Gastrocnemius medialis (tissue), 4 donors: Measurements from ENCODE around the gene NUBPL. TPM values are rescaled to one million over a fixed set of nuclear protein-coding genes. Genes with fewer than 3 reads are reported as not detected.

Source experiments
- ATAC-seq, 2 donors: fragments of 150-250 bp; one replicate each; pipeline ENCODE4 v1.9.1; 2016
- DNase-seq, 2 donors: peaks; one replicate each; pipeline ENCODE4 v3.0.0-alpha.2; 2019
- H3K27ac ChIP-seq, 4 donors: fragments of 200-600 bp; sonication (generic); 1 replicate in 1 of 4; 2 replicates in 3 of 4; pipeline ENCODE4 v1.5.1; 2016 to 2018; ENCODE audit warnings: mild to moderate bottlenecking in 2 of 4, moderate library complexity in 1 of 4
- H3K27me3 ChIP-seq, 3 donors: fragments of 200-600 bp; sonication (generic) in 2 of 3; 1 replicate in 1 of 3; 2 replicates in 2 of 3; pipeline versions ENCODE4 v1.5.1 to v1.6.0; 2016 to 2019; ENCODE audit warnings: mild to moderate bottlenecking in 1 of 3, moderate library complexity in 1 of 3
- H3K36me3 ChIP-seq, 2 donors: fragments of 200-600 bp; sonication (generic) in 1 of 2; one replicate each; pipeline ENCODE4 v1.5.1; 2017 to 2018
- H3K4me1 ChIP-seq, 2 donors: fragments of 200-600 bp; sonication (generic) in 1 of 2; one replicate each; pipeline ENCODE4 v1.5.1; 2016 to 2017; ENCODE audit warnings: mild to moderate bottlenecking in 2 of 2
- H3K4me3 ChIP-seq, 4 donors: fragments of 200-600 bp; sonication (generic) in 3 of 4; 1 replicate in 1 of 4; 2 replicates in 3 of 4; pipeline ENCODE4 v1.5.1; 2016 to 2019; ENCODE audit warnings: mild to moderate bottlenecking in 2 of 4
- H3K9me3 ChIP-seq, 3 donors: fragments of 200-600 bp; sonication (generic) in 2 of 3; 1 replicate in 1 of 3; 2 replicates in 2 of 3; pipeline ENCODE4 v1.5.1; 2016 to 2019
- CTCF ChIP-seq, 5 experiments: fragments of 450-650 bp in 3 of 5; fragments of 200-600 bp in 2 of 5; sonication (generic) in 2 of 5; IDR thresholded peaks in 4 of 5; conservative IDR thresholded peaks in 1 of 5; 1 replicate in 4 of 5; 2 replicates in 1 of 5; pipeline ENCODE4 v1.5.1; 2016 to 2019; ENCODE audit warnings: antibody characterized with exemption in 5 of 5, mild to moderate bottlenecking in 3 of 5, moderate library complexity in 3 of 5
- POLR2A ChIP-seq, 2 donors: fragments of 450-650 bp; IDR thresholded peaks; one replicate each; pipeline ENCODE4 v1.6.1; 2017; ENCODE audit warnings: antibody characterized with exemption in 2 of 2, mild to moderate bottlenecking in 2 of 2, moderate library complexity in 2 of 2
- in situ Hi-C, 4 donors: fragments of 200-750 bp; cut with MboI; loops; one replicate each; pipeline versions ENCODE4 v1.15.0 to v1.8.0; 2017; ENCODE audit warnings: low sequenced_read_pairs in 4 of 4
- intact Hi-C: fragments of 100-400 bp; cut with DNase I; formaldehyde crosslinking; loops from one replicate; pipeline ENCODE4 v1.15.1; 2023; ENCODE audit warnings: low total_unique reads
- total RNA-seq, 4 donors: library from RNA; depleted of rRNA; stranded (reverse); fragments of >200 nt; gene quantifications; one replicate each; pipeline versions ENCODE4 v1.1.0 to v1.2.3, GENCODE V29; 2016

NUBPL gene
- total RNA-seq, 4 donors from 2014 or later, result 4.5 to 12.3 (median 7.7) TPM

DNA sequence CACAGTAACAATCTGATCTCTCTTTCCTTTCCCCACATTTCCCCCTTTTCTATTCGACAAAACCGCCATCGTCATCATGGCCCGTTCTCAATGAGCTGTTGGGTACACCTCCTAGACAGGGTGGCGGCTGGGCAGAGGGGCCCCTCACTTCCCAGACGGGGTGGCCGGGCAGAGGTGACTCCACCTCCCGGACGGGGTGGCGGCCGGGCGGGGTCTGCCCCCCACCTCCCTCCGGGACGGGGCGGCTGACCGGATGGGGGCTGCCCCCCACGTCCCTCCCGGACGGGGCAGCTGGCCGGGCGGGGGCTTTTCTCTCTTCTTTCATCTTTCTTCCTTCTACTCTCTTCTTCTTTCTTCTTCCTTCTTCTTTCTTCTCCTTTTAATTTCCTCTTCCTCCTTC lies 1.3 kb upstream of the NUBPL start:
- in situ Hi-C loops (no loop called here), intact Hi-C loops (no loop called here)
- ATAC-seq (no peak), DNase-seq (no peak)
- H3K27ac ChIP-seq, result no peak overlapping the region
- TF ChIP-seq POLR2A (IDR thresholded peaks at IDR 0.05) (no peak), CTCF (IDR thresholded peaks at IDR 0.05 in 4 of 5, conservative IDR thresholded peaks at IDR 0.05 in 1 of 5) (no peak)
- no peaks in the 10 kb centered on the region for H3K9me3 ChIP-seq
- H3K36me3 ChIP-seq, result no peaks in the 10 kb centered on the region
- peaks cover 5 to 10% of the 10 kb centered on the region in 2 donors for H3K4me1 ChIP-seq
- no peaks in the 10 kb centered on the region for H3K27me3 ChIP-seq
- H3K4me3 ChIP-seq, result no peak overlapping the region

DNA sequence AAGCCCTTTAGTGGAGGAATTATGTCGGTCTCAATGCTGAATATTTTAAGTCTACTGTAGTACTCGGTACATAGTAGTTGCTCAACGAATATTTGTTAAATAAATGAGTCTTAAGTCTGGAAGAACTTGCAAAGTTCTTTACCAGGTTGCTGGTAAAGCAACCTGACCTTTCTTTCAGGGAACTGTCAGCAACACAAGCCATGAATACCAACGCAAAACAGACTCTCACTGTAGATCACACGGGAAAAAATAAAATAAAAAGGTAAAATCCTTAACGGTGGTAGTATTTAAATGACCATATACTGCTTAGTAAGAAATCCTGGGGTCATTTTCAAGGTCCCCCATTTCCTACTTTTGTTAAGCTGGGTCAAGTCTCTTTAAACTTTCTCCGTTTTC lies 447 bp upstream of the NUBPL start:
- peak overlapping the region; percentile 86 to 90 (median 88) for H3K27ac ChIP-seq
- TF ChIP-seq POLR2A (IDR thresholded peaks at IDR 0.05), result no peak
- TF ChIP-seq CTCF (IDR thresholded peaks at IDR 0.05 in 4 of 5, conservative IDR thresholded peaks at IDR 0.05 in 1 of 5), result no peak
- no peak for DNase-seq
- ATAC-seq, result peak; percentile 13 to 21
- peaks cover 0 to 7% of the 10 kb centered on the region in 2 donors for H3K36me3 ChIP-seq
- no peaks in the 10 kb centered on the region for H3K9me3 ChIP-seq
- no peaks in the 10 kb centered on the region for H3K27me3 ChIP-seq
- intact Hi-C loops (loop anchor here (1.0 kb wide), 1 partner anchor 103 kb away; the partner anchor contains the start of gene DTD2), in situ Hi-C loops (no loop called here)
- peak overlapping the region; percentile 89 to 98 (median 96) for H3K4me3 ChIP-seq
- peaks cover 5 to 10% of the 10 kb centered on the region in 2 donors for H3K4me1 ChIP-seq

- no peaks in the 10 kb centered on the region for H3K27me3 ChIP-seq
- in situ Hi-C loops (no loop called here), intact Hi-C loops (no loop called here)
- DNase-seq (no peak), ATAC-seq (no peak)
- peaks cover 5 to 10% of the 10 kb centered on the region in 2 donors for H3K4me1 ChIP-seq
- H3K9me3 ChIP-seq, result no peaks in the 10 kb centered on the region
- TF ChIP-seq CTCF (IDR thresholded peaks at IDR 0.05 in 4 of 5, conservative IDR thresholded peaks at IDR 0.05 in 1 of 5) (no peak), POLR2A (IDR thresholded peaks at IDR 0.05) (no peak)
- peaks cover 0 to 7% of the 10 kb centered on the region in 2 donors for H3K36me3 ChIP-seq
- no peak overlapping the region for H3K27ac ChIP-seq
- H3K4me3 ChIP-seq, result no peak overlapping the region
Observed at GRCh38 chr14:31564194-31564593, 3.0 kb downstream of the NUBPL start.

- Histone ChIP-seq H3K27ac (no peak overlapping the region), H3K9me3 (no peaks in the 10 kb centered on the region), H3K4me1 (peaks cover 10 to 21% of the 10 kb centered on the region in 2 donors), H3K27me3 (no peaks in the 10 kb centered on the region), H3K4me3 (no peak overlapping the region), H3K36me3 (peaks cover 0 to 7% of the 10 kb centered on the region in 2 donors)
- TF ChIP-seq POLR2A (IDR thresholded peaks at IDR 0.05) (no peak), CTCF (IDR thresholded peaks at IDR 0.05 in 4 of 5, conservative IDR thresholded peaks at IDR 0.05 in 1 of 5) (no peak)
- DNase-seq, result no peak
- in situ Hi-C loops (no loop called here), intact Hi-C loops (no loop called here)
- ATAC-seq, result no peak
Observed at GRCh38 chr14:31566456-31566855, 5.3 kb downstream of the NUBPL start.

GRCh38 chr14:31567655-31568054 lies 6.5 kb downstream of the NUBPL start:
- in situ Hi-C loops, result no loop called here

More at GRCh38 chr14:31567655-31568054, 6.5 kb downstream of the NUBPL start:
- H3K27me3 ChIP-seq, result no peaks in the 10 kb centered on the region
- peaks cover 0 to 7% of the 10 kb centered on the region in 2 donors for H3K36me3 ChIP-seq
- no peaks in the 10 kb centered on the region for H3K9me3 ChIP-seq
- no peak for DNase-seq
- H3K27ac ChIP-seq, result peak overlapping the region; percentile 1 to 43 (median 10)
- H3K4me1 ChIP-seq, result peaks cover 5 to 15% of the 10 kb centered on the region in 2 donors
- TF ChIP-seq CTCF (IDR thresholded peaks at IDR 0.05 in 4 of 5, conservative IDR thresholded peaks at IDR 0.05 in 1 of 5) (no peak), POLR2A (IDR thresholded peaks at IDR 0.05) (no peak)
- intact Hi-C loops, result no loop called here
- H3K4me3 ChIP-seq, result no peak overlapping the region
- ATAC-seq, result no peak
